Sciatic nerve (tissue), 2 donors: Measurements from ENCODE around the gene PPFIBP1. TPM values are rescaled to one million over a fixed set of nuclear protein-coding genes. Genes with fewer than 3 reads are reported as not detected.
A peak's percentile ranks its signal among the peaks of the same experiment; 100 is the strongest.
"Not testable (repeated sequence)": the region's sequence is repeated elsewhere in the genome, so short reads cannot be mapped to it uniquely, and the experiment has no call there.

Source experiments
- ATAC-seq: fragments of 200-7000 bp; cut with Tn5 transposase; one replicate; pipeline ENCODE4 v1.9.1; 2020; ENCODE audit warnings: mild to moderate bottlenecking, moderate library complexity
- DNase-seq: peaks from one replicate; pipeline ENCODE4 v3.0.0-alpha.2; 2020; ENCODE audit warnings: low spot score
- intact Hi-C: fragments of 100-400 bp; cut with DNase I; formaldehyde crosslinking; loops from one replicate; pipeline ENCODE4 v1.14.2; 2022
- total RNA-seq: library from RNA; stranded (reverse); fragmentation: NEBNext Ultra II Directional; extraction: Animal tissue kit (Norgen Biotek cat#: 25700); gene quantifications from one replicate; pipeline ENCODE4 v1.2.1, GENCODE V29; 2021
- donor health status: DM: no; HTN: no; CAD: no.
- donor health status: DM: no; HTN: no; CAD: no.

The PPFIBP1 gene
- total RNA-seq, 1 donor from 2014 or later: 146 TPM

DNA sequence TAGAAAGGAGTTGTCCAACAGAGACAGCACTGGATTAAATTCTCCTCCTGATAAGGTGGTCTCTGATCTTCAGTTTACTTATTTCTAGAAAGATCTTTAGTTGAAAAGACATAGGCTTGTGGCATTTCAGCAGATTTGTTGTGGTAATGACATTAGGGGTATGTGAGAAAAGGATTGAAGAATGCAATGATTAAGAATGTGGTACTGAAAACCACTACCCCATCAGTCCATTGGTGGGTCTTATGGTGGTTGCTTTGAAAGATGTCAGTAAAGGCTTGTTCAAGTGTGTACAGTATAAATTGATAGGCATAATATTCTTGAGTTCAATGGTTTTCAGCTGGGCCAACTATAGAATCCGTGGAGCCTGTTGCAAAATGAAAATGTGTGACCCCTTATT lies 10.8 kb downstream of the PPFIBP1 start:
- intact Hi-C loops: no loop called here
- ATAC-seq (no peak), DNase-seq (no peak)

DNA sequence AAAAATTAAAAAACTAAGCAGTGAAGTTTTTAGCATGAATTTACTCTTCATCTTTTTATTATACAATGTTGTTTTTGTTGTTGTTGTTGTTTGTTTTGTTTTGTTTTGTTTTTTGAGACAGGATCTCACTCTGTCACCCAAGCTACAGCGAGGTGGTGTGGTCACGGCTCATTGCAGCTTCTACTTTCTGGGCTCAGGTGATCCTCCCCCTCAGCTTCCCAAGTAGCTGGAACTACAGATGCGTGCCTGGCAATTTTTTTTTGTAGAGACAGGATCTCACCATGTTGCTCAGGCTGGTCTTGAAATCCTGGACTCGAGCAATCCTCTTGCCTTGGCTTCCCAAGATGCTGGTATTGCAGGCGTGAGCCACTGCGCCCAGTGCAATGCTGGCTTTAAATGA lies 11.3 kb downstream of the PPFIBP1 start:
- intact Hi-C loops: no loop called here
- DNase-seq (no peak), ATAC-seq (no peak)

DNA sequence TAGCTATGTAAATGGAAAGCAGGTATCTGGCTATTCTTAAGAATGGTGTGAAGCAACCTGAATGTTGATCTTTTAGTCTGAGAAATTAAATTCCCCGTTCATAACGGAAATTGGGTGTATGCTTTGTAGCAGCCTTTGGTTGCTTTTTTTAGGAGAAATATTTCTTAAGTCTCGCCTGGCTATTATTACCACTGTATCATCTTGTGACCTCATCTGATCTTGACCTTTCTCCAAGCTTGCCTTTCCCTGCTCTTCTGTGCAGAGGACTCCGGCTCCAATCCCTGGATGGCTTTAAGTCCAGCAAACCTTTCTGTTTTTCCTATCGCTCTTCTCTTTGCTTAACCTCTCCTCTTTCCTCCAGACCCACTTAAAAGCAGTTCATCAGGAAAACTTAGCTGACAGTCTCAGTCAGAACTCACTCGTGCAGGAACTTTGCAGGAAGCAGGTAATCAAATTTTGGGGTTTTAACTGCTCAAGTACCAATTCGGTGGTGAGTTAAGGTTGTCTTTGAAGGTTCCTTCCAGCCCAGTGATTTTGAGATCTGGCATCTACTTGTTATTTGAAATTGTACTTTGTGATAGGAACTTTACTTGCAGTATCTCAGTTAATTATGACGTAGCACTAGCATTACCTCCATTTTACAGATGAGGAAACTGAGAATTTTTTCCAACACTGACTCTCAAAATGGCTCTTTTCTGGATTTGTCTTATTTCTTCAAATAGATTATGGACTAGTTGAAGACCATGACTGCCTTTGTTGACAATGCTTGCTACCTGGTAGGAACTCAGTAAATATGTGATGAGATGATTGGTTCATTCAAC lies 14.1 kb downstream of the PPFIBP1 start:
- DNase-seq: no peak
- ATAC-seq: peak; percentile 79
- intact Hi-C loops: no loop called here

DNA sequence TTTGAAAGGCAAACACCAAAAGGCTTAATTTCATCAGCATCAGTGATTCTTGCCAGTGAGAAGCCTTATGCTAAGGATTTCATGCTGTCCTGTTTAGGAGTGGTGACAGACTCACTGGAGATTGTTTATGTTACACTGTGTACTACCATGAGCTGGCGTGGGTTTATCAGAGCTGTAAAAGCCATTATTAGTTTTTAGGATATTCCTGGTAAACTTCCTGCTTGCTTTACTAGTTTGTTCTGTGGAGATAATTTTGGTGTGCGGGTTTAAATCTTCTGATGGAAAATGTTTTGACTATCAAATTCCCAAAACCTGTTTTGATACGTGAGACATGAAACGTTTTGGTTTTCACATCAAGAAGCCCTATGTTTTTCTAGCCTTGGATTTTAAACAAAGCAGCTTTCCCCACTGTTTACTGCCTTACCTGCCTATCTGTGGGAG lies 15.2 kb downstream of the PPFIBP1 start:
- no peak for DNase-seq
- intact Hi-C loops: no loop called here
- no peak for ATAC-seq

DNA sequence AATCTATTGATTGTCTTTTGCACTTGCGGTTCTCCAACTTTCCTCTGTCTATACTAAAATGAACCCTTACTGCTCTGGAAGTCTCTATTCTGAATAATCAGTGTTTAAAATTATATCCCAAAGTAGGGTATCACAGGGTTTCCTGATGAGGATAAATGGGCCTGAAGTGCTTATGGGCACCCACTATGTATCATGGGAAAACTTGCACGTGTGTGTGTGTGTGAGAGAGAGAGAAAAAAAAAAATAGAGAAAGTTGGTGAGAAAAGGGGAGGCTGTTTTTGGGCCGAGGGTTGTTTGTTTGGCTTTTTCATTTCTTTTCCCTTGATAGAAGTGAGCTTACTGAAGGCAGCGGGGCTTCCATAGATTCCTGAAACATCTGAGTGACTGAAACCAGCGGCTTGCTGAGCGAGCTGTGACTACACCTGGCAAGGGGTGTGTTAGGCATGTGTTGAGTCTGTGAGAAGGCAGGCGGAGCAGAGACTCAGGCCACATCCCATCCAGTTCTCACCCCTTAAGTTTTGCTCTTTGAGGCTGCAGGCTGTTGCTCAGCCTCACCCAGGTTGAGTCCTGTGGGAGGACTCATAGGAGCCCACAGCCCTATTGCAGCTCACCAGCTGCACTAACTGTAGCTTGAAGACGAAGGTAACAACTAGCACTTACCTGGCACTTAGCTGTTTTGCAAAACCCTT lies 17.2 kb downstream of the PPFIBP1 start:
- DNase-seq (no peak), ATAC-seq (no peak)

DNA sequence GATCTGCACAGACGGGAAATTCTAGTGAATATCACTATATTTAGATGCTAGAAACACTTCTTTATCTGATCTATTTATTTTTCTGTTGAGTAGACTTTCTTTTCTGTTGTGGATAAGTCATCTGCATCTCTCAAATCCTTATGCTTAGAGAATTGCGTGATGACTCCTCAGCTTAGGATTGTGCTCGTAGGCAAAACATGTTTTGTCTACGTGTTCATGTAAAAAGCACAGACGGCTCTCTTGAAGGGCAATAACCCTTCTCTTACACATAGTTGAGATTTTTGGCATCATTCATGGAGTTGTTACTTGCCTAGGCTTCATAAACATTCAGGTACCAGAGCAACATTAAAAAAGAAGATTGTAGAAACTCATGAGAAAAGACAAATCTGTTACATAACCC lies 18.6 kb downstream of the PPFIBP1 start:
- no peak for ATAC-seq
- intact Hi-C loops: no loop called here
- no peak for DNase-seq

More for the DNA sequence above, 17.2 kb downstream of the PPFIBP1 start:
- intact Hi-C loops: no loop called here

DNA sequence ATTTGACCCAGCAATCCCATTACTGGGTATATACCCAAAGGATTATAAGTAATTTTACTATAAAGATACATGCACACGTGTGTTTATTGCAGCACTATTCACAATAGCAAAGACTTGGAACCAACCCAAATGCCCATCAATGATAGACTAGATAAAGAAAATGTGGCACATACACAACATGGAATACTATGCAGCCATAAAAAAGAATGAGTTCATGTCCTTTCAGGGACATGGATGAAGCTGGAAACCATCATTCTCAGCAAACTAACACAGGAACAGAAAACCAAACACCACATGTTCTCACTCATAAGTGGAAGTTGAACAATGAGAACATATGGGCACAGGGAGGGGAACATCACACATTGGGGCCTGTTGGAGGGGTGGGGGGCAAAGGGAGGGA lies 20.9 kb downstream of the PPFIBP1 start:
- intact Hi-C loops, DNase-seq, ATAC-seq: not testable (repeated sequence)

DNA sequence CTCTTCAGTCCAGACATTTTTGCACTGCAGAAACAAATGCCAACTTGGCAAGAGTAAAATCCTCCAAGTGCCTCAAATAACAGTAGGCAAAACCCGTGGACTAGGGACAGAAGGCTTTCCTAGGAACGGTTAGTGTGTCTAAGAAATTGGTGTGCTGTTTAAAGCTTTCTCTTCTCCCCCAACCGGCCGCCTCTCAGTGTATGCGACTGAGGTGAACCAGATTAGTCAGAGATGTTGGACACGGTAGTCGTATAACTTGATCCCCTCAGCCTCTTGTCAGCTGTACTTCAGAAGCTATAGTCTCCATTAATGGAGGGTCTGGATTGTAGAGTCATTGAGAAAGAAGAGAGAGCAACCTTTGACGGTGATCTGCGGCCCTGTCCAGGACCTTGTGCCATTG lies 21.7 kb downstream of the PPFIBP1 start:
- ATAC-seq: no peak
- no peak for DNase-seq
- intact Hi-C loops: no loop called here

DNA sequence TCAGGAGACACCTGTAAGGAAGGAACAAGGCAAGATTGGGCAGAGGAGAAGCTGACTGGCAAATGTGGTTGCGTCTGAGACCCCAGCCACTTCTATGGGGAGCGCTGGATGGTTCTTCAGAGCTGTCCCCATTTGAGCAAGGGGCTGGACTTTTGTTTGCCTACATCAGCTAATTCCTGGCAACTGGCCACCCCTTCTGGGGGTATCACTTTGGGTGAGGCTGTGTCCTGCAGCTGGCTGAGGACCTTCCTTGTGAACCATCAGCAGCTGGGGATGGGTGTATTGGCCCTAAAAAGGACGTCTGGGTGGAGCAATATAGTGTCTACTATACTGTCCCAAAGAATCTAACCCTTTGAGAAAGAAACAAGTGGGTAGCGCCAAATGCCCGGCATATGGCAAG lies 23.6 kb downstream of the PPFIBP1 start:
- intact Hi-C loops: no loop called here
- DNase-seq (no peak), ATAC-seq (no peak)

DNA sequence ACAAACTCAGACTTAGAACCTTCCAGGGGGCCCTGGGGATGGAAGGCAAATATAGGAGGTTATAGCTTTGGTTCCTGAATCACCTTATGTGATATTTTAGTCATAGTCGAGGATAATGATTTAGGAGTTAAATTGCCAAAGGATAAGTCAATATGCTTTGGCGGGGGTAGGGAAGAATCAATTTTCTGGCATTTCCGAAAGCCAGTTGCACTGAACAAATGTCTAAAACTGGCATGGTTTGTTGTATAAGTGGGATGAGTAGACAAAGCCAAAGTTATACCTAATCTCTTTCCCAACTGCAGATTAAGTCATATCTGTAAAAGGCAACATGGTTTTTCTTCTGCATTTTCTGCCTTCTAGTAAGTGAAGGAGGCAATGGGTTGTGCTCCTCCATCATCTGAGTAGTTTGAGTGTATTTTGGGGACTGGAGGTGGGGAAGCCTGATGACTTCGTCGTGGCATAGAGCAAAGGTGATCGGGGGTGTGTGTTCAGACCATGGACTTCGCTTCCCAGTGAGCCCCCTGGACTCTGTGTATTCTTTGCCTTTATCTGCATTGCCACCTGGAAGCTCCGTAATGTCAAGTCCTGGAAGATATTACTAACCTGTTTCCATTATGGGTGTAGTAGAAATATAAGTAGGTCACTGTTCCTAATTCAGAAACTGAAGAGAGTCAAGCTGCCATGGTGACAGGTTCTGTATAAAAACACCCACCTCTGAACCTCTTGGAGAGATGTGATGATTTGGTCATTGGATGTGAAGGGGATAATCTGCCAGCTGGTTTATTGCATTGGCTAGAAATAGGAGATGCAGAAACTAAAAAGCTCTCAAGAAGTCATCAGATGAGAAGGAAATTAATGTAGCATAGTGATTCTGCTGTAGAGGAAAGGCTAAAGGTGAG lies 24.5 kb downstream of the PPFIBP1 start:
- intact Hi-C loops: no loop called here
- ATAC-seq: no peak
- DNase-seq: no peak

DNA sequence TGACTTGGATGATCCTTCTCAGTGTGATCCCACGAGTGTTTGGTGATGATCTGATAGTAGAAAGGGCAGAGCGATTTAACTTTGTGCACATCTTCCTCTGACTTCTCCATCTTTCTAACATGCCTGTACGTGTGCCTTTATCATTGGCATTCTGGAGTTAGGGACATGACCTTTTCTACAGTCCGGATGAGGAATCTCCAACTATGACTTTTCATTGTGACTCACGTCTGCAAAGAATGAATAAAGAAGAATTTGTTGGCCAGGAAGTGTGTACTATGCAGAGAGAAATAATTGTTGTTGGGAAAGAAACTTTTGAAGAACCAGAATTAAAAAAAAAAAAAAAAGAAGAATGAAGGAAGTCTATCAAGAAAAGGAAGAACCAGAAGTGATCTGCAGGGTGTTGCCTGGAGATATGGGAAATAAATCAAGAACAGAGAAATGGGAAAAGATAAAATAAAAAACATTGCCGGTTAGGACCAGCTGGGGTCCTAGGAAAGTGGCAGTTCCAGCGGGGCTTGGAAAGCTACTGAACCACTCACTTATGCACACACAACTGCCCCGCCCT lies 25.3 kb downstream of the PPFIBP1 start:
- DNase-seq: no peak
- peak; percentile 58 for ATAC-seq
- intact Hi-C loops: no loop called here

DNA sequence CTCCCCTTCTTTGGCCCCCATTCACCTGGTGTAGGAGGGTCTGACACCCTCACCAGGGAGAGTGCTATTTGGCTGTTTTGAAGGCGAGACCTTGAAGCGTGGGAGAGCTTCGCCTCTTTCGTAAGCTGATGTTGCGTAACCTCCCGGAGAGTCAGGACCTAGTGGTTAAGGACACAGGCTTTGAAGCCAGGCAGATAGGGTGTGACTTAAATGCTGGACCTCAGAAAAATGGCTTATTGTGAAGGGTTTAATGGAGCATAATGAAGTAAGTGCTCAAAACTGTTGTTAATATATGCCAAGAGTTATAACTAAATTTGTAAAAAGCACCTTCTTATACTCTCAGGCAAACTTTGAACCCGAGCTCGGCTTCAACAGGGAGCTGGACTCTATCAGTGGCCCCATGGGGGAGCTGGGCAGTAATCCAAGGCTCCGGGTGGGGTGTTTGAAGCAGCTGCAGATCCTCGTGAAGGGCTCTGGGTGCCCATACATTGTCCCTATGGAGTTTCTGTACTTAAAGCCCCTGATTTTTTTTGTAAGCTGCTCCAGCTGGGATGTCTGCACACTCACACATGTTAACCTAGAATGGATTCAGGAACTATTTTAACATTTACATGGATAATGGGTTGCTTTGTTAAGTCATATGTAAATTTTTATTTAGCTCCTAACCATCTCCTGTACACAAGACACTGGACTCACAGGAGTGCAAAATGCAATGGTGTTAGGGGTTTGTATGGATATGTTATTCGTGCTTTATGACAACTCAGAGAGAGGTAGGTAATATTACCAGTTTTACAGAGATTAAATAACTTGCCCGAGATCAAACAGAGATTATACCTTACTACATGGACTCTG lies 26.0 kb downstream of the PPFIBP1 start:
- ATAC-seq (peak; percentile 95), DNase-seq (peak; percentile 90)
- intact Hi-C loops: no loop called here

DNA sequence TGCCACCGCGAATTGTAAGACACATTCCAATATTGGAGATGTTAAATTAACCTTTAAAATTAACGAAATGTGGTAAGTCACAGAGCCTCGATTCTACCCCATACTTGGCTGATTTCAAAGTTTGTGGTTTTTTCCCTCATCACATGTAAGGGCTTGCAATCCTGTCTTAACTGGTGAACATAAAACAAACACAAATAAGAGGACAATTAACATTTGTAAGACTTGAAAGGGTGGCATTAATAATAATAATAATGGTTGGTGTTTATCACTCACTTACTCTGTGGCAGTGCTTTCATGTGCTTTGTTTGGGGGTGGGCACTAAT lies 26.6 kb downstream of the PPFIBP1 start:
- intact Hi-C loops: no loop called here
- DNase-seq: no peak
- no peak for ATAC-seq

DNA sequence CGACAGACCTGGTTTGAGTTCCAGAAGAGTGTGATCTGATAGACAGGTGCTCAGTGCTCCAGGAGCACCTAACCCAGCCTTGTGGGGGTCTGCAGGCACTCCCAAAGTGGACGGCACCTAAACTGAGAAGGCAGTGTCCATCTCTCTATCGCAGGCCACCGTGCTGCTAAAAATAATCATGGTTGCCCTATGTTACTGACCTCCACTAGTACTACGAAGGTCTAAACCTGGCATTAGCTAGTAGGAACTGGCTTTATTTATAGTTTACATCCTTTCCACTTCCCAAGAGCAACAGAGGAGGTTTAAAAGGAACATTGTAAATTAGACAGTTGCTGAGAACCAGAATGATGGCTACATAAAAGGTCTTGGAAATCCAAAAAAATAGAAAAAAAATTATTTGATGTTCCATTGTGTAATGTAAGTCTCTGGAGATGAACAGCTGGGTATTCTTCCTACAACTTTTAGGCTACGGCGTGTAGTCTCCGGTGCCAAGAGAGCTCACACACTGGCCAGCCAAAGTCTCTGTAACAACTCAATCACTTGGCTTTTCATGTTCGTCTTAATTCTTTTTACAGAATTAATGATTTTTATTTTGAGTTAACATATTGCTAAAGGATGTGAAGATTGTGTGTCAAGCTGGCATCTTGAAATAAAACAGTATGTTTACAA lies 27.3 kb downstream of the PPFIBP1 start:
- no peak for ATAC-seq
- intact Hi-C loops: no loop called here
- DNase-seq: no peak

DNA sequence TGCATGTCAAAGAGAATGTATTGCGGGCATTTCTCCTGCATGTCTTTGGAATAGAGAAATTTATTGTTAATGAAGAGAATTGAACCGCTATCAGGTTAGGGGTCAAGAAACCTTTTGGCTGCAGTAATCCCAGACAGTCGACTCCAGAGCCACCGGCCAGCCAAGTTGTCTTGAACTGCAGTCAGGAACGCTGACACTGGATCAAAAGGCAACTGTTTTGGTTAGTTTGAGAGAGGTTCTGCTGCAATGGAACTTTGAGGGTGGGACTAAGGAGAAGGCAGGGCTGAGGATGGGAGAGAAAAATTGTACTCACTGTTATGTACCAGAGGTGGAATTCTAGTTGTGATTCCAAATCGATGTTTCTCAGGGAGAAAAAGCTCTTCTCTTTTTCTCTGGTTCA lies 28.2 kb downstream of the PPFIBP1 start:
- ATAC-seq: no peak
- no peak for DNase-seq
- intact Hi-C loops: no loop called here

DNA sequence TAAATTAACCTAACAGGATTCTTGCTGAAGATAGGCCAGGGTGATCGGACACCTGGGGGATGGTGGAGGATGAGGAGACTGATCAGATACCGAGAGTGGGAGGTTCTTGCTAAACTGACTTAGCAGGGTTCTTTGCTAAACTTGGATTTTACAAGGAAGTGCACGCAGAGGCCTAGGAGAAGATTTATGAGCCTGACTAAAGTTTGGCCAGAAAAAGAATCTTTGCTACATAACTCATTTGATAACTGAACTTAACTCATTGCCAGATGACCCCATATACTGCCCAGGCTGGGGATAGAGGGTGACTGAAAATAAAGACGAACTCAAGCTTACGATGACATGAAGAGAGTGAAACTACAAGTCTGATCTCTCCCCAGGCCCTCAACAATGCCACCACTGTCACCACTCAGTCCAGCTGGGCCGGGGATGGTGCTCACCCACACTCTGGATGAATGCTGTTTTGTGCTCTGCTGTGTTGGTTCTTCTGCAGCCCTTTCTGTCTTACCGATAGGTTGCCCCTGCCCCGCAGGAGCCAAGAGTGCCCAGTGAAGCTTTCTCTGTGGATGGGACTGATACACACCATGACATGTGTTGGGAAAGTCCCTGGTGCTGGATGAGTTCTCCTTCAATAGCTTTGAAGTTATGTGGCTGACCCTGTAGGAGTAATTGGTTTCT lies 29.0 kb downstream of the PPFIBP1 start:
- intact Hi-C loops: no loop called here
- no peak for DNase-seq
- no peak for ATAC-seq

DNA sequence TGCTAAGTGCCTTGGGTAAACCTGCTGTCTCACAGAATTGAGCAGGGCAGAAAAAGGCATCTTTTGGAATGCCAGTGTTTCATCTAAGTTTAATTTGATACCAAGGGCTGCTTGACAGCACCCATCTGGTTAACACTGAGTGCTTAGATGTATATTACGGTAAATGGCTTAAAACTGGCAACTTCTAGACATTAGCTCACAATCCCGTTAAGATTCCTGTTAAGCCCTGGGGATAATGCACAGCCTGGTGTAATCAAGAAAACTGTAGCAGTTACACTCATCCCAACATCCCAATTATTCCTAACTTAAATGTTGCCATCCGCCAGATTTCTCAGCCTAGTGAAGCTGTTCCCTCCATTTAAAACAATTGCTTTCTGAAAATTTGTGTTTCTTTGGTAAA lies 29.9 kb downstream of the PPFIBP1 start:
- DNase-seq: no peak
- no peak for ATAC-seq
- intact Hi-C loops: no loop called here
